Ishikawa (cell line): ENCODE data around the gene SNTG2.

Experiments
- CEBPB ChIP-seq: IDR thresholded peaks from 2 replicates; pipeline ENCODE4 v1.6.1; 2012
- CREB1 ChIP-seq: IDR thresholded peaks from 2 replicates; pipeline ENCODE4 v1.6.1; 2012; ENCODE audit warnings: low read depth
- EGR1 ChIP-seq: IDR thresholded peaks from 2 replicates; pipeline ENCODE4 v1.6.1; 2012
- EP300 ChIP-seq: IDR thresholded peaks from 2 replicates; pipeline ENCODE4 v1.6.1; 2012; ENCODE audit warnings: borderline replicate concordance
- FOXM1 ChIP-seq: IDR thresholded peaks from 2 replicates; pipeline ENCODE4 v1.6.1; 2012; ENCODE audit warnings: low read depth, borderline replicate concordance
- MAX ChIP-seq: IDR thresholded peaks from 2 replicates; pipeline ENCODE4 v1.6.1; 2012
- NFIC ChIP-seq: IDR thresholded peaks from 2 replicates; pipeline ENCODE4 v1.6.1; 2012
- RAD21 ChIP-seq: IDR thresholded peaks from 2 replicates; pipeline ENCODE4 v1.6.1; 2012; ENCODE audit warnings: low read depth
- REST ChIP-seq: IDR thresholded peaks from 2 replicates; pipeline ENCODE4 v1.6.1; 2012; ENCODE audit warnings: low read depth, mild to moderate bottlenecking
- TAF1 ChIP-seq: IDR thresholded peaks from 2 replicates; pipeline ENCODE4 v1.6.1; 2012; ENCODE audit warnings: low read depth, mild to moderate bottlenecking
- TCF12 ChIP-seq: IDR thresholded peaks from 2 replicates; pipeline ENCODE4 v1.6.1; 2012; ENCODE audit warnings: low read depth
- TEAD4 ChIP-seq: IDR thresholded peaks from 2 replicates; pipeline ENCODE4 v1.6.1; 2012
- USF1 ChIP-seq: IDR thresholded peaks from 2 replicates; pipeline ENCODE4 v1.6.1; 2012
- YY1 ChIP-seq: IDR thresholded peaks from 2 replicates; pipeline ENCODE4 v1.6.1; 2012; ENCODE audit warnings: low read depth
- ZBTB7A ChIP-seq: IDR thresholded peaks from 2 replicates; pipeline ENCODE4 v1.6.1; 2012; ENCODE audit warnings: low read depth

SNTG2 gene

GRCh38 chr2:910698-911097 is 40.0 kb upstream of the SNTG2 start:
- no peak for TF ChIP-seq NFIC
- TF ChIP-seq USF1 = no peak
- no peak for TF ChIP-seq TAF1
- TF ChIP-seq EP300 = no peak
- TF ChIP-seq ZBTB7A = no peak
- TF ChIP-seq TCF12 = no peak
- TF ChIP-seq TEAD4 = no peak
- TF ChIP-seq EGR1 = no peak
- no peak for TF ChIP-seq RAD21
- TF ChIP-seq MAX = no peak
- no peak for TF ChIP-seq CEBPB
- no peak for TF ChIP-seq REST
- no peak for TF ChIP-seq FOXM1
- TF ChIP-seq YY1 = no peak

GRCh38 chr2:915979-916378 is 34.7 kb upstream of the SNTG2 start:
- TF ChIP-seq FOXM1 (no peak), EGR1 (no peak), USF1 (no peak), ZBTB7A (no peak), RAD21 (no peak), EP300 (no peak), MAX (no peak)

GRCh38 chr2:916935-917334 is 33.7 kb upstream of the SNTG2 start:
- TF ChIP-seq USF1 (no peak), CEBPB (no peak), EGR1 (no peak)

GRCh38 chr2:919672-920071 is 31.0 kb upstream of the SNTG2 start:
- TF ChIP-seq MAX = no peak
- no peak for TF ChIP-seq ZBTB7A
- no peak for TF ChIP-seq CREB1
- TF ChIP-seq CEBPB = no peak
- no peak for TF ChIP-seq EGR1
- no peak for TF ChIP-seq RAD21
- no peak for TF ChIP-seq TAF1
- no peak for TF ChIP-seq USF1
- TF ChIP-seq EP300 = no peak
- TF ChIP-seq YY1 = no peak
- TF ChIP-seq REST = no peak
- TF ChIP-seq TEAD4 = no peak

- TF ChIP-seq REST (no peak), NFIC (no peak), USF1 (no peak), FOXM1 (no peak), YY1 (no peak), EGR1 (no peak), TAF1 (no peak), MAX (no peak), CEBPB (no peak), CREB1 (no peak), EP300 (no peak), ZBTB7A (no peak)
Observed at GRCh38 chr2:920573-920972, 30.1 kb upstream of the SNTG2 start.
